Progenitor cell of endocrine pancreas (in vitro differentiated cells): Measurements from ENCODE around the gene C1orf74. TPM values are rescaled to one million over a fixed set of nuclear protein-coding genes. Genes with fewer than 3 reads are reported as not detected.

Source experiments
- DNase-seq: peaks from one replicate; pipeline ENCODE4 v3.0.0; 2021; ENCODE audit warnings: low spot score; ENCODE audit not compliant: unreplicated experiment
- H3K27ac Mint-ChIP-seq: 2 replicates; pipeline ENCODE4 v1.8.0; 2021; ENCODE audit warnings: mild to moderate bottlenecking, moderate library complexity, mixed read lengths
- H3K27me3 Mint-ChIP-seq: 2 replicates; pipeline ENCODE4 v1.8.0; 2021; ENCODE audit warnings: mixed read lengths
- H3K36me3 Mint-ChIP-seq: 2 replicates; pipeline ENCODE4 v1.8.0; 2022; ENCODE audit warnings: mixed read lengths; ENCODE audit not compliant: insufficient read depth
- H3K4me1 Mint-ChIP-seq: 2 replicates; pipeline ENCODE4 v1.8.0; 2021; ENCODE audit warnings: low read depth, mixed read lengths
- H3K4me3 Mint-ChIP-seq: 2 replicates; pipeline ENCODE4 v1.8.0; 2021; ENCODE audit warnings: low read depth, mild to moderate bottlenecking, moderate library complexity, mixed read lengths
- H3K9me3 Mint-ChIP-seq: 2 replicates; pipeline ENCODE4 v1.8.0; 2021; ENCODE audit warnings: low read depth, mixed read lengths
- total RNA-seq: library from RNA; stranded (reverse); gene quantifications from 2 replicates; pipeline ENCODE4 v1.2.1, GENCODE V29; 2021
- TF ChIP-seq, protein P1 (sequence below): fragments of 200-600 bp; sonication (generic); IDR thresholded peaks from one replicate; pipeline ENCODE4 v1.5.0; 2021; ENCODE audit warnings: antibody characterized with exemption, mild to moderate bottlenecking; ENCODE audit not compliant: unreplicated experiment

C1orf74 gene
- total RNA-seq, 1 donor from 2014 or later = 2.5 TPM

DNA sequence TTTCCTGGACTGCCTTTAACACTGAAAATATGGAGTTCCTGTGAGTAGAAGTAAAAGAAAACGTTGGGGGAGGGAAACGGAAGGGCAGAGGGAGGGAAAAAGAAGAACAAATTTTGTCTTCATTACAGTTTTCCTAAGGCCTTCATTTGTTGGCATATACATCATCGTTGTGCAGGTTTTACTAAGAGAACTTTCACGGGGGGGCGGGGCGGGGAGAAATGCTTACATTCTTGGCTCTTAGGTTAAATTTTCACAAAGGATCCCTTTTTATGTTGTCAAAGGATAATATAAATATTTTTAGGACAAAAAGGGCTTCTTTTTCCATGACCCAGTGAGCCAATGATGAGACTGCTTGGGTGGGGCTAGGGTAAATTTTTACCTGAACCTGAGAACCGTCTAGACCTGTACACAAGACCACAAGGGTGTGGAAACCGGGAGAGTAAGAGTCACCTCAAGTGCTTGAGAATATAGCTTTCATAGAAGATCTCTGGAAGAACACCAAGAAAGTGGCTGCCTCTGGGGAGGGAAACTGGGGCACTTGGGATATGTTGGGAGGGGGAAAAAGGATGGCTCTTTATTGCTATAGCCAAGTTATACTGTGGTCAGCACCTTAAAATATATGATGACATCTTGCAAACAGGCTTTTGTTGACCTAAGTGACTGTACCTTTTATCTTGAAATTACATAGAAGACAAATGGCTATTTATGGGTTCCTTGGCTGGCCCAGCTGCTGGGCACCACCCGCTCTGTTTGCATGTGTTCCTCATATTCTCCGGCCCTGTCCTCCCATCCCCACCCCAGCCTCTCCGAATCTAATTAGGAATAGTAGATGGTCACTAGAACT, 41.5 kb upstream of the C1orf74 start:
- H3K9me3 Mint-ChIP-seq = peaks cover 4% of the 10 kb centered on the region
- TF ChIP-seq, protein P1, sequence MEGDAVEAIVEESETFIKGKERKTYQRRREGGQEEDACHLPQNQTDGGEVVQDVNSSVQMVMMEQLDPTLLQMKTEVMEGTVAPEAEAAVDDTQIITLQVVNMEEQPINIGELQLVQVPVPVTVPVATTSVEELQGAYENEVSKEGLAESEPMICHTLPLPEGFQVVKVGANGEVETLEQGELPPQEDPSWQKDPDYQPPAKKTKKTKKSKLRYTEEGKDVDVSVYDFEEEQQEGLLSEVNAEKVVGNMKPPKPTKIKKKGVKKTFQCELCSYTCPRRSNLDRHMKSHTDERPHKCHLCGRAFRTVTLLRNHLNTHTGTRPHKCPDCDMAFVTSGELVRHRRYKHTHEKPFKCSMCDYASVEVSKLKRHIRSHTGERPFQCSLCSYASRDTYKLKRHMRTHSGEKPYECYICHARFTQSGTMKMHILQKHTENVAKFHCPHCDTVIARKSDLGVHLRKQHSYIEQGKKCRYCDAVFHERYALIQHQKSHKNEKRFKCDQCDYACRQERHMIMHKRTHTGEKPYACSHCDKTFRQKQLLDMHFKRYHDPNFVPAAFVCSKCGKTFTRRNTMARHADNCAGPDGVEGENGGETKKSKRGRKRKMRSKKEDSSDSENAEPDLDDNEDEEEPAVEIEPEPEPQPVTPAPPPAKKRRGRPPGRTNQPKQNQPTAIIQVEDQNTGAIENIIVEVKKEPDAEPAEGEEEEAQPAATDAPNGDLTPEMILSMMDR = no peak
- H3K4me3 Mint-ChIP-seq = no peak overlapping the region
- DNase-seq = no peak
- peaks cover 15% of the 10 kb centered on the region for H3K27me3 Mint-ChIP-seq
- peaks cover 11% of the 10 kb centered on the region for H3K4me1 Mint-ChIP-seq
- peaks cover 1% of the 10 kb centered on the region for H3K36me3 Mint-ChIP-seq
- H3K27ac Mint-ChIP-seq = peak overlapping the region; percentile 9

DNA sequence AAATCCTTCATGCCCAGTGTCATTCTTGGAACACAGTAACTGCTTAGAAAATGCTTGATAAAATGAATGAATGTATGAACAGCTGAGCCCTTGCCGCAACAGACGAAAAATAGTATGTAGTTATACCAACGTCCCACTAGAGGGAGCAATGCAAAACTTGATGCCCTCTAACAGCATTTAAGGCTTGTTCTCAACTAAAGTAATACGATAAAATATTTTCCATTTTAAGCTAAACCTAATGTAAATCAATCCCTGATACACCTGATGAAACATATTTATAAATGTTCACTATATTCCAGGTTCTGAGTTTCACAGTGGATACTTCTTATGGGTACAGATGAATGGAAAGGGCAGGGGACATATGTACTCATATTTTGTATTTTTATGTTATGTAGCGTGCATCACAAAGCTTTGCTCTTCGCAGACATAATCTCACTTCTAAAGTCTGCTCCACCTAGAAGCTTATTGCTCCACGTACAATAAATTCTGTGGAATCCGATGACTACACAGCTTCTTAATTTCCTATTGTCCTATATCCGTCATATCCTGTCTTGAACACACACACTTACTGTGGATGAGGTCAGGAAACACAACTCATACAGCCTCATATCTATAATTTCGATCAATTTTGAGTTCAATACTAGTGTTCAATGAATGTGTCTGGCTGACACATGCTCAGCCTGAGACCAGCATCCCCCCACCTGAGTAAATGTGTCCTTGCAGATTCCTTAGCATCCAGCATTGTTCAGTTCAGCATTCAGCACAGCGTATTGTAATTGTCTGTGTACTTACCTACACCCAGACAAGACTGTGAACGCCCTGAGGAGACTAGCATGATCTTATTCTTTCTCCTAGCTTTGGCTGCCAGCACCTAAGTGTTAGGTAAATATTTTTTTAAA, 39.0 kb upstream of the C1orf74 start:
- Mint-ChIP-seq H3K36me3 (no peaks in the 10 kb centered on the region), H3K27ac (no peak overlapping the region), H3K9me3 (peaks cover 4% of the 10 kb centered on the region), H3K27me3 (peaks cover 30% of the 10 kb centered on the region), H3K4me3 (no peak overlapping the region), H3K4me1 (peaks cover 8% of the 10 kb centered on the region)
- TF ChIP-seq, protein P1 = peak; percentile 78
- no peak for DNase-seq

DNA sequence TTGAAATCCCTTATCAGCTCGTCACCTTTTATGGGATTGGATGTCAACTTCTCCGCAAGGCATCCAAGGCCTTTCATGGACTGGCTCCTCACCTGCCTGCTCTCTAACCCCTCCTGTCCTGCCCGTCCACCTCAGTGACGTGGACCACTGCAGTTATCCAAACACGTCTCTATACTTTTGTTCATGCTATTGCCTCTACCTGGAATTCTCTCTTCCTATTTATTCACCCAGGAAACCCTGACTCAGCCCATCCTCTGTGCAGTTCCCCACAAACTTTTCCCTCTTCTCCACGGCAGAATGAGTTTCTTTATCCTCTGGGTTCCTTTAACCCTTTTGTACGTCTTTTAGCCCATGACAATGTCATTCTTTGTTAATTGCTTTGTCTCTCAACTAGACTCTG, 38.3 kb upstream of the C1orf74 start:
- H3K27me3 Mint-ChIP-seq = peaks cover 30% of the 10 kb centered on the region
- H3K9me3 Mint-ChIP-seq = peaks cover 3% of the 10 kb centered on the region

DNA sequence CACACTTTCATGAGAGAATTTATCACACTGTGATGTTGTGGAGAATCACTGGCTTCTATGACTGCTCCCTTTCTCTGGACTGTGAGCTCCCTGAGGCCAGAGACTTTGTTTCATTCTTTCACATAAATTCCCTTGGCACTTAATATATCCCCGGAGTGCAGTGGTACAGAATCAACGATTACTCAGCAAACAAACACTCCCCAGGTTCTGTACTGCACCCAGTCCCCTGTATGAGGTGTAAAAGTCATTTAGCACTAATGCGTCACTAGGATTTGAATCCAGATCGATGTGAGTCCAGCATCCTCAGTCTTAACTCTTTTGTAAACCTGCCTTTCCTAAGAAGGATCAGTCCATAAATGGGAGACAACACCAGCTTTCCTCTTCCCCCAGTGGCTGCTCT, 36.6 kb upstream of the C1orf74 start:
- Mint-ChIP-seq H3K4me1 (peaks cover 5% of the 10 kb centered on the region), H3K4me3 (no peak overlapping the region), H3K27me3 (peaks cover 30% of the 10 kb centered on the region), H3K27ac (no peak overlapping the region), H3K9me3 (no peaks in the 10 kb centered on the region), H3K36me3 (no peaks in the 10 kb centered on the region)
- DNase-seq = no peak
- TF ChIP-seq, protein P1 = no peak

More for the DNA sequence above, 38.3 kb upstream of the C1orf74 start:
- Mint-ChIP-seq H3K27ac (no peak overlapping the region), H3K4me3 (no peak overlapping the region), H3K4me1 (peaks cover 7% of the 10 kb centered on the region), H3K36me3 (no peaks in the 10 kb centered on the region)
- no peak for DNase-seq
- TF ChIP-seq, protein P1 = no peak

DNA sequence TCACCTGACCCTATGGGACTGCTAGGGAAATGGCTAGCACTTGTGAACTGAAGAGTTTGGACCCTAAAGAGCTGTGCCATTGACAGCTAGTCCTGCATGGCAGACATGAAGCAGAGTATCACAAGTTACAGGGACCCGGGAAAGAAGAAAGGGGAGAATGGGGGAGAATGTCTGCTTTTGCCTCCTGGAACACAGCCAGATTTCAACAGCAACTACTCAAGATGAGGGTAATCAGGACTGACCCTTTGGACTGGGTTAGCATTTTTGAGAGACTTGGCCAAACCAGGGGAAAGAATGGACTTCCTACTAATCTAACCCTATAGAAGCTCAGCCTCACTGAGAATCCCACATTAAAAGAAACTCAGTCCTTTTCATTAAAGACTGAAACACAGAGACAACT, 34.7 kb upstream of the C1orf74 start:
- TF ChIP-seq, protein P1 = no peak
- Mint-ChIP-seq H3K36me3 (no peaks in the 10 kb centered on the region), H3K27ac (no peak overlapping the region), H3K27me3 (peaks cover 28% of the 10 kb centered on the region), H3K4me3 (no peak overlapping the region), H3K4me1 (peaks cover 3% of the 10 kb centered on the region), H3K9me3 (no peaks in the 10 kb centered on the region)
- no peak for DNase-seq
